ENCODE measurements around the gene PLD6.

DNA sequence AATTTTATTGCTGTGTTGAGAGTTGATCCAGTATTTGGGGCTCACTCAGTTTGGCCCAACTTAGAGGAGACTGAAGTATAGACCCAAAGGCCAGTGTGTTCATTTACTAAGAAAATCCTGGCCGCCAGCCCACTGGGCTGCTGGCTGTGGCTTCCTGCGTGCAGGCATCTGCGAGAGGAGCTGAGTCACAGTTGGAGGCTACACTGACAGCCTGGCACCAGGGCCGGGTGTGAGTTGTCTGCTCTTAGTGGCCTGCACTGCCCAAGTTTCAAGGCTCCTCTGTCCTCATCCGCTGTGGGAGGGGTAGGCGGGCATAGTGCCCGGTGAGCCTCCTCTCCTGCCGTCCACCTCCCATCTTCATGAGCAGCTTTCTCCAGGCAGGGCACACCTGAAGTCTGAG, 54.2 kb downstream of the PLD6 start:
- no peak for TF ChIP-seq POLR2A (IDR thresholded peaks at IDR 0.05)
- TF ChIP-seq, protein P1, sequence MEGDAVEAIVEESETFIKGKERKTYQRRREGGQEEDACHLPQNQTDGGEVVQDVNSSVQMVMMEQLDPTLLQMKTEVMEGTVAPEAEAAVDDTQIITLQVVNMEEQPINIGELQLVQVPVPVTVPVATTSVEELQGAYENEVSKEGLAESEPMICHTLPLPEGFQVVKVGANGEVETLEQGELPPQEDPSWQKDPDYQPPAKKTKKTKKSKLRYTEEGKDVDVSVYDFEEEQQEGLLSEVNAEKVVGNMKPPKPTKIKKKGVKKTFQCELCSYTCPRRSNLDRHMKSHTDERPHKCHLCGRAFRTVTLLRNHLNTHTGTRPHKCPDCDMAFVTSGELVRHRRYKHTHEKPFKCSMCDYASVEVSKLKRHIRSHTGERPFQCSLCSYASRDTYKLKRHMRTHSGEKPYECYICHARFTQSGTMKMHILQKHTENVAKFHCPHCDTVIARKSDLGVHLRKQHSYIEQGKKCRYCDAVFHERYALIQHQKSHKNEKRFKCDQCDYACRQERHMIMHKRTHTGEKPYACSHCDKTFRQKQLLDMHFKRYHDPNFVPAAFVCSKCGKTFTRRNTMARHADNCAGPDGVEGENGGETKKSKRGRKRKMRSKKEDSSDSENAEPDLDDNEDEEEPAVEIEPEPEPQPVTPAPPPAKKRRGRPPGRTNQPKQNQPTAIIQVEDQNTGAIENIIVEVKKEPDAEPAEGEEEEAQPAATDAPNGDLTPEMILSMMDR (IDR thresholded peaks at IDR 0.05), result no peak
